Superior temporal gyrus (tissue), 1 donor: Measurements from ENCODE around the gene PSAT1.
A peak's percentile ranks its signal among the peaks of the same experiment; 100 is the strongest.
"Not testable (repeated sequence)": the region's sequence is repeated elsewhere in the genome, so short reads cannot be mapped to it uniquely, and the experiment has no call there.

Source experiments
- DNase-seq: peaks from one replicate; pipeline ENCODE4 v3.0.0-alpha.2; 2016; ENCODE audit errors: extremely low spot score

PSAT1 gene

GRCh38 chr9:78296893-78297671 lies at the start of gene PSAT1:
Gene PSAT1, plus strand, starts transcription at chr9:78297125. Its CDS starts 86 bp downstream, at chr9:78297211.
- peak; percentile 97 for DNase-seq

GRCh38 chr9:78248635-78249034 lies 48.3 kb upstream of the PSAT1 start:
- no peak for DNase-seq

DNA sequence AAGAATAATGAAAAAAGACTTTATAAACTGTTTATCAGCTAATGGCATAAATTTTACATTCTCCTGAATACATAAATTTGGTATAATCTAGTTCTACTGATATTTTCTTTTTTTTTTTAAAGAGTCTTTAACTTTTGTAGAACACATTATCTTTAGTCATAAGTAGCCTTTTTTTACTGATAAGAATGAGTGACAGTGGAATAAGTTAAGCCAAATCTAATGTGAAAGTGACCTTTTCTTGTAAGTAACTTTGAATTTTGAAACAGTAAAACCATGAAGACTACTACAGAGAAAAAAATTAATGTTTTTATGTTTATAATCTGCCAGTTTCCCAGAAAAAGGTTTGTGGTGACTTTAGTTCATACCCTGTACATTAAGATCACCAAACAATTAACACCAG lies 47.4 kb upstream of the PSAT1 start:
- DNase-seq = no peak

GRCh38 chr9:78252616-78253015 lies 44.3 kb upstream of the PSAT1 start:
- no peak for DNase-seq

- DNase-seq = no peak
Measured at GRCh38 chr9:78253285-78253684, 43.6 kb upstream of the PSAT1 start.

GRCh38 chr9:78261403-78262001 lies 35.4 kb upstream of the PSAT1 start:
- peak; percentile 88 for DNase-seq

DNA sequence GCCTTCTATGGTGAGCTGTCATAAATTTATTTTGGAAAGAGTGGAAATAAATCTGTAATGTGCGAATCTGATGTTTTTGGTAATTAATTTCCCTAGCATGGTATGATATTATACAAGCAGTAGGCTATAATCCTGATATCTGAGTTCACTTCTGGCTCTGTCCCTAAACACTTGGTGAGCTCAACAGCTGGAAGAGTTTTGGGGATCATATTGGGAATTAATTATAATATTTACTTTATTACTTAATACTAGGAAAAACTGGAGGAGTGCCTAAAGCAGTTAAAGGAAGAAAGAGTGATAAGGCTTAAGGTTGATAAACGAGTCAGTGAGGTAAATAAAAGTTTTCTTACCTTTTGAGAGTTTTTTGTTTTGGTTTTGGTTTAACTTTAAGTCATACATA lies 34.3 kb upstream of the PSAT1 start:
- no peak for DNase-seq

DNA sequence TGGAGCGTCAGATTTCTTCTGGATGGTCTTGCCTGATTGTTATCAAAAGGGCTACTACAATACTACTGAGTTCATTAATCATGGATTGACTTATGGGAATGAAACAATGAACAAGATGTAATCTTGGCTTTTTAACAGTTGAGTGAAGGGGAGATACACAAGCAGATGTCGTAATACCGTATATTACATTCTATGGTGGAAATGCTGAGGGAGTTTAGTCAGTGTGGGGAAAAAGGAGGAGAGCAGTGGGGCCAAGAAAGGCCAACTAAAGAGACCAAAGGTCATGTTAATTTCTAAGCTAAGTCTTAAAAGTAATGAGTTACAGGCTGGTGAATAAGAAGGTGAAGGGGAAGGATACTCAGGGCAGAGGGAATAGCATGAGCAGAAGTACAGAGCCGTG lies 29.0 kb upstream of the PSAT1 start:
- no peak for DNase-seq

- DNase-seq = no peak
Measured at GRCh38 chr9:78269784-78270183, 27.1 kb upstream of the PSAT1 start.

DNA sequence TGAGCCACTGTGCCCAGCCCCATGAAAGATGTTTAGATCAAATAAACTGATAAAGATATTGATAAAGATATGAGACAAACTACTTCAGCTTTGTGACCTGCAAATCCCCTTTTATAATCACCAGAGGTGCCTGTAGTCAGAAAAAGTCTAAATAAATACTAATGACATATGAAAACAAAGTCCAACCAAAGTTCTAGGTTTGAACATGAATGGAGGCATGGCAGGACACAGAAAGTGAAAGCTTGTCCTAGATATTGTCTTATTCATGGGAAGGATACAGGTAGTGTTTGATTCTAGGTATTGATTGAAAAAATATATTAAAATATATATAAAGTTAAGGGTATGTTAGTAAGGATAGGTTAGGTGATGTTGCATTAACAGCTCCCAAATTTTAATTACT lies 24.6 kb upstream of the PSAT1 start:
- no peak for DNase-seq

GRCh38 chr9:78273761-78274160 lies 23.2 kb upstream of the PSAT1 start:
- no peak for DNase-seq

- no peak for DNase-seq
Measured at GRCh38 chr9:78278177-78278777, 18.6 kb upstream of the PSAT1 start.

GRCh38 chr9:78278801-78279200 lies 18.1 kb upstream of the PSAT1 start:
- DNase-seq = no peak

- DNase-seq = no peak
Measured at GRCh38 chr9:78280982-78281668, 15.8 kb upstream of the PSAT1 start.

- not testable (repeated sequence) for DNase-seq
Measured at GRCh38 chr9:78284181-78284580, 12.7 kb upstream of the PSAT1 start.

GRCh38 chr9:78286125-78286524 lies 10.8 kb upstream of the PSAT1 start:
- no peak for DNase-seq

DNA sequence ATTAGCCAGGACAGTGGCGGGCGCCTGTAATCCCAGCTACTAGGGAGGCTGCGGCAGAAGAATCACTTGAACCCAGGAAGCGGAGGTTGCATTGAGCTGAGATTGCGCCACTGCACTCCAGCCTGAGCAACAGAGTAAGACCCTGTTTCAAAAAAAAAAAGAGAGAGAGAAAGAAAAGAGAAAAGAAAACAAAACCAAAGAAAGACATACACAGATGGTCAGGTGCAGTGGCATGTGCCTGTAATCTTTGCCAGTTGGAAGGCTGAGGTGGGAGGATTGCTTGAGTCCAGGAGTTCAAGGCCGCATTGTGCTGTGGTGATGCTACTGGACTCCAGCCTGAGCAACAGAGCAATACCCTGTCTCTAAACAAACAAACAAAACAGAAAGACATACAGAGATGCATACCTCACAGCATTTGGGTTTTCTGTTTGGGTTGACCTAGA lies 10.0 kb upstream of the PSAT1 start:
- DNase-seq = no peak

GRCh38 chr9:78288214-78288892 lies 8.6 kb upstream of the PSAT1 start:
- DNase-seq = no peak

DNA sequence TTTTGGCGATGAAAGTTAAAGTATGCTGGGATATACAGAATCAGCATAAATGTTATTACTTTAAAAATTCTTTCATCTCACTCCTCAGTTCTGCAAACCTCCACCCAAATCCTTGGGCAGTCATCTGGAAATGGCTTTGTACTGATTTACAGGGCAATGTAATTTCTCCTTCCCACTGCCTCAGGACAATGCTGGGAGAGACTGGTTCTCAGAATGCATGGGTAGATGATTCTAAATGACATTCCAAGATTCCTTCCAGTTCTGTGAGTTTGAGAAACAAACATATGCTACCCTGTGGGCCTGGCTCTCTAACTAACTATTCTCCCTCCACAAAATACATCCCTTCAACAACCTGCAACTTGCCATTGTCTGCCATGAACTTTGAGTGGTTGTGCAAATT lies 7.5 kb upstream of the PSAT1 start:
- no peak for DNase-seq

DNA sequence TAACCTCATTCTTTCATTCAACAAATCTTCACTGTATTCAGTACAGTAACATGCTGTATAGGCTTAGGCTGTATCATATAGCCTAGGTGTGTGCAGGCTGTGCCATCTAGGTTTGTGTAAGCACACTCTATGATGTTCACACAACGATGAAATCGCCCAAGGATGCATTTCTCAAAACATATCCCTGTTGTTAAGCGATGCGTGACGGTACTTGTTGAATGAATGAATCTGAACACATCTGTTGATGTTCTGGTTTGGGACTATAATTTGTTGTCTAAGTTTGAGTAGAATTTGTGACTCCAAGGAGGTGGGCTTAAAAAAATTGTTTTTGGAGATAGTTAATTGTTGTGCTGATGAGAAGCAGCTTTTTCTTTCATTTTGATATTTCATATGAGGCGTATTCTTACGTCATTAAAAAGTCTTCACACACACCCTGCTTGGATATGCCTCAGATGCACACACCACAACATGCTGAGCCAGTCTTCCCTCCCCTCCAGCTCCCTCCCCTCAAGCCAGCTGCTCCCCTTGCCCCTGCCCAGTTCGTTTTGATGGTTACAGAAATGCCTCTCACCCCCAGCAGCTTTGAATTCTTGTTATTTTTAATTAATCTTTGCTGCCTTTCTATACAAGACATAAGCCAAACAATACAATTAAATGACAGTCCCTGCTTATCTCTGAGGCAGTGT lies 5.5 kb upstream of the PSAT1 start:
- DNase-seq = no peak

DNA sequence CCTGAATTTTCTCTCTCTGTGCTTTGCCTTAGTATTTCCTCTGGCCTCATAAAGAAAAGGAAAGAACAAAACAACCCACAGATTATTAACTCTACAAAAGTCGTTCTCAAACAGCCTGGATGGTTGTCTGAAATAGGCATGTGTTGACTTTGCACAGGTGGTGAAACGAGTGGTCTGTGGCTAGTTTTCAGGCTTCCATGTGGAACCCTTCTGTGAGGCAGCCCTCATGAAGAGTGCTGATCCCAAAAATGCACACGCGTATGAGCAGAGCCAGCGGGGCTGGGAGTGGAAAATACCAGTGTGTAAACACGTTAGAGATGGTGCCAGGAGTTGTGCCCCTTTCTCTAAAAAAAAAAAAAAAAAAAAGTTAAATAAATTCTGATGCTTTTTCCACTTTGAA lies 4.9 kb upstream of the PSAT1 start:
- no peak for DNase-seq
